Activated naive CD8-positive, alpha-beta T cell treated with anti-CD3 and anti-CD28 coated beads, Interleukin-2, amount 10 ng/mL, durations not matched to agents 7 days and 5 days (primary cell): Measurements from ENCODE around the gene KLF11. TPM values are rescaled to one million over a fixed set of nuclear protein-coding genes. Genes with fewer than 3 reads are reported as not detected.
"Not testable (repeated sequence)": the region's sequence is repeated elsewhere in the genome, so short reads cannot be mapped to it uniquely, and the experiment has no call there.

Experiments used
- ATAC-seq: fragments of 150-1000 bp; cut with Tn5 transposase; one replicate; pipeline ENCODE4 v1.10.0; 2021; ENCODE audit warnings: low read depth, moderate library complexity
- POLR2A ChIA-PET: fragments of 350-600 bp; sonication (Branson Sonifier 250); formaldehyde crosslinking; loops from one replicate; lab custom pipeline; 2021; ENCODE audit warnings: antibody characterized with exemption; lab: Charles Lee
- DNase-seq: peaks from one replicate; pipeline ENCODE4 v3.0.0; 2021
- H3K27ac Mint-ChIP-seq: one replicate; pipeline ENCODE4 v1.8.0; 2022; ENCODE audit warnings: mild to moderate bottlenecking, mixed read lengths
- H3K27me3 Mint-ChIP-seq: one replicate; pipeline ENCODE4 v1.8.0; 2022; ENCODE audit warnings: mild to moderate bottlenecking, moderate library complexity, mixed read lengths
- H3K36me3 Mint-ChIP-seq: one replicate; pipeline ENCODE4 v1.8.0; 2021; ENCODE audit warnings: mild to moderate bottlenecking, mixed read lengths
- H3K4me1 Mint-ChIP-seq: one replicate; pipeline ENCODE4 v1.8.0; 2021; ENCODE audit warnings: mixed read lengths
- H3K4me3 Mint-ChIP-seq: one replicate; pipeline ENCODE4 v1.8.0; 2022; ENCODE audit warnings: mild to moderate bottlenecking, moderate library complexity, mixed read lengths
- H3K9me3 Mint-ChIP-seq: one replicate; pipeline ENCODE4 v1.8.0; 2021; ENCODE audit warnings: mixed read lengths
- total RNA-seq, 2 experiments: library from RNA; stranded (reverse); gene quantifications; one replicate each; pipeline ENCODE4 v1.2.3, GENCODE V29; 2021

Gene KLF11
- total RNA-seq, 2 experiments from 2014 or later: 6.8 to 7.1 TPM

DNA sequence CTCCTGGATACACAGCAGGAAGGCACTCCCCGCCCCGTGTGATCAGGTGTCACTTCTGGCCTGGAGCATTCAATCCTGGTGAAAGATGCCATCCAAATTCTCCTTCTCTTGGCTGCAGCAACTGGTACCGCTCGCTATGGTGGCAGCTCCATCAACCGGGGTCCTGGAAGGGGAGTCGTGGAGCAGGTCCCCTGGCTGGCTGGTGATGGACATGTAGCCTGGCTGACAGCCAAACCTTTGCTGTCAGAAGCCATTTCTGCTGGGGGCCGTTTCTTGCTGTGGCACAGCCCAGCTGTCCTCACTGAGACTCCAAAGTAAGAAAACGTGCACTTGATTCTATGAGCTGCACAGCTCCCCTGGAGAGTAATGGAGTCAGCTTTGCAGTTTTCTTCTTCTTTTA, 44.0 kb downstream of the KLF11 start:
- Mint-ChIP-seq H3K27ac (no peak overlapping the region), H3K4me1 (peaks cover 6% of the 10 kb centered on the region), H3K27me3 (peaks cover 81% of the 10 kb centered on the region), H3K9me3 (peaks cover 2% of the 10 kb centered on the region), H3K36me3 (no peaks in the 10 kb centered on the region), H3K4me3 (no peak overlapping the region)
- DNase-seq: no peak
- POLR2A ChIA-PET: no interaction called here
- ATAC-seq: no peak

DNA sequence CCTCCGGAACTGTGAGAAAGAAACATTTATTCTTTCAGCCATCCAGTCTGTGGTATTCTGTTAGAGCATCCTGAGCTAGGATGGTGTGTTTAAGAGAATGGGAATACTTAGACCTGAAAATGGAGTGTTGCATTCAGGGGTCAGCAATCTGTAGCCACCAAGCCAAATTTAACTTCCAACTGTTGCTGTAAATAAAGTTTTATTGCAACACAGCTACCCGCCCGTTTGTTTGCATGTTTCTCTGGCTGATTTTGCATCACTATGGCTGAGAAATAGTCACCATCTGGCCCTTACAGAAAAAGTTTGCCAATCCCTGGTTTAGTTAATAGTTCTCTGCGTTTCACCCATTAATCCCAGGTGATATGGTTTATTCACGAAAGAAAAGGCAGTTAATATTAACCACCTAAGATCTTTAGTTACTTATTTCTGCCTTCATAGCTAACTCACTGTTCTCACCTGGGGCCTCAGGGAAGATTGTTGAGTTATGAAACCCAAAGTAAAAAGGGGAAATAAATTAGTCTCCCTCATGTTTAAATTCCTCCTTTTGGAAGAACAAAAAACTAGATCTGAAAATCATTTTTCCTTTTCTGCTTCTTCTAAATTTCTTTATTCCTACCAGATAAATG, 46.3 kb downstream of the KLF11 start:
- POLR2A ChIA-PET: interaction anchor here (2.9 kb wide), 1 partner anchor 16 kb away, joined by 11 read pairs; no protein-coding TSS in a partner anchor
- H3K4me1 Mint-ChIP-seq: peaks cover 10% of the 10 kb centered on the region
- H3K27ac Mint-ChIP-seq: no peak overlapping the region
- peaks cover 76% of the 10 kb centered on the region for H3K27me3 Mint-ChIP-seq
- peaks cover 5% of the 10 kb centered on the region for H3K9me3 Mint-ChIP-seq
- ATAC-seq (no peak), DNase-seq (no peak)
- no peak overlapping the region for H3K4me3 Mint-ChIP-seq
- no peaks in the 10 kb centered on the region for H3K36me3 Mint-ChIP-seq

- H3K4me3 Mint-ChIP-seq: peak overlapping the region; percentile 84
- no peak overlapping the region for H3K27ac Mint-ChIP-seq
- peaks cover 5% of the 10 kb centered on the region for H3K9me3 Mint-ChIP-seq
- POLR2A ChIA-PET: interaction anchor here (2.9 kb wide), 1 partner anchor 18 kb away, joined by 11 read pairs; no protein-coding TSS in a partner anchor
- peaks cover 8% of the 10 kb centered on the region for H3K4me1 Mint-ChIP-seq
- H3K36me3 Mint-ChIP-seq: no peaks in the 10 kb centered on the region
- ATAC-seq (peak; percentile 67), DNase-seq (peak; percentile 56)
- H3K27me3 Mint-ChIP-seq: peaks cover 76% of the 10 kb centered on the region
Observed at GRCh38 chr2:10091182-10091888, 48.0 kb downstream of the KLF11 start.

DNA sequence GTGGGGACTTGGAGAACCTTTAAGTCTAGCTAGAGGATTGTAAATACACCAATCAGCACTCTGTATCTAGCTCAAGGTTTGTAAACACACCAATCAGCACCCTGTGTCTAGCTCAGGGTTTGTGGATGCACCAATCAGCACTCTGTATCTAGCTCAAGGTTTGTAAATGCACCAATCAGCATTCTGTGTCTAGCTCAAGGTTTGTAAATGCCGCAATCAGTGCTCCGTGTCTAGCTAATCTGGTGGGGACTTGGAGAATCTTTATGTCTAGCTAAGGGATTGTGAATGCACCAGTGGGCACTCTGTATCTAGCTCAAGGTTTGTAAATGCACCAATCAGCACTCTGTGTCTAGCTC, 48.5 kb downstream of the KLF11 start:
- POLR2A ChIA-PET: interaction anchor here (2.9 kb wide), 1 partner anchor 18 kb away, joined by 11 read pairs; no protein-coding TSS in a partner anchor
- not testable (repeated sequence) for H3K36me3 Mint-ChIP-seq, ATAC-seq, H3K4me1 Mint-ChIP-seq, H3K9me3 Mint-ChIP-seq, H3K27ac Mint-ChIP-seq, DNase-seq
- Mint-ChIP-seq H3K4me3 (peak overlapping the region; percentile 84), H3K27me3 (peaks cover 71% of the 10 kb centered on the region)

GRCh38 chr2:10094271-10094814, 51.0 kb downstream of the KLF11 start:
- H3K36me3 Mint-ChIP-seq: no peaks in the 10 kb centered on the region
- POLR2A ChIA-PET: interaction anchor here (0.7 kb wide), 1 partner anchor 23 kb away, joined by 3 read pairs; no protein-coding TSS in a partner anchor
- H3K4me1 Mint-ChIP-seq: peaks cover 8% of the 10 kb centered on the region
- H3K4me3 Mint-ChIP-seq: no peak overlapping the region
- H3K27me3 Mint-ChIP-seq: peaks cover 57% of the 10 kb centered on the region
- ATAC-seq: no peak
- no peak for DNase-seq
- H3K27ac Mint-ChIP-seq: no peak overlapping the region
- H3K9me3 Mint-ChIP-seq: peaks cover 5% of the 10 kb centered on the region

GRCh38 chr2:10095175-10095574, 51.8 kb downstream of the KLF11 start:
- ATAC-seq (no peak), DNase-seq (no peak)
- Mint-ChIP-seq H3K4me1 (peaks cover 8% of the 10 kb centered on the region), H3K9me3 (peaks cover 5% of the 10 kb centered on the region), H3K27me3 (peaks cover 52% of the 10 kb centered on the region), H3K36me3 (no peaks in the 10 kb centered on the region), H3K27ac (no peak overlapping the region), H3K4me3 (no peak overlapping the region)
- POLR2A ChIA-PET: no interaction called here

GRCh38 chr2:10096641-10097040, 53.3 kb downstream of the KLF11 start:
- H3K27me3 Mint-ChIP-seq: peaks cover 48% of the 10 kb centered on the region
- no peak overlapping the region for H3K27ac Mint-ChIP-seq
- DNase-seq (no peak), ATAC-seq (no peak)
- POLR2A ChIA-PET: interaction anchor here (0.6 to 1.6 kb wide), 3 partner anchors 22 to 369 kb away, joined by 3 to 6 read pairs (median 3); no protein-coding TSS in a partner anchor
- no peak overlapping the region for H3K4me3 Mint-ChIP-seq
- H3K36me3 Mint-ChIP-seq: no peaks in the 10 kb centered on the region
- peaks cover 3% of the 10 kb centered on the region for H3K4me1 Mint-ChIP-seq
- H3K9me3 Mint-ChIP-seq: peaks cover 5% of the 10 kb centered on the region

- no peak overlapping the region for H3K4me3 Mint-ChIP-seq
- H3K36me3 Mint-ChIP-seq: no peaks in the 10 kb centered on the region
- ATAC-seq (peak; percentile 76), DNase-seq (peak; percentile 54)
- peaks cover 2% of the 10 kb centered on the region for H3K9me3 Mint-ChIP-seq
- peaks cover 42% of the 10 kb centered on the region for H3K27me3 Mint-ChIP-seq
- POLR2A ChIA-PET: interaction anchor here (1.1 to 1.6 kb wide), 2 partner anchors 21 to 25 kb away, joined by 3 to 6 read pairs; no protein-coding TSS in a partner anchor
- H3K4me1 Mint-ChIP-seq: peaks cover 3% of the 10 kb centered on the region
- H3K27ac Mint-ChIP-seq: no peak overlapping the region
Observed at GRCh38 chr2:10097352-10098148, 54.2 kb downstream of the KLF11 start.

DNA sequence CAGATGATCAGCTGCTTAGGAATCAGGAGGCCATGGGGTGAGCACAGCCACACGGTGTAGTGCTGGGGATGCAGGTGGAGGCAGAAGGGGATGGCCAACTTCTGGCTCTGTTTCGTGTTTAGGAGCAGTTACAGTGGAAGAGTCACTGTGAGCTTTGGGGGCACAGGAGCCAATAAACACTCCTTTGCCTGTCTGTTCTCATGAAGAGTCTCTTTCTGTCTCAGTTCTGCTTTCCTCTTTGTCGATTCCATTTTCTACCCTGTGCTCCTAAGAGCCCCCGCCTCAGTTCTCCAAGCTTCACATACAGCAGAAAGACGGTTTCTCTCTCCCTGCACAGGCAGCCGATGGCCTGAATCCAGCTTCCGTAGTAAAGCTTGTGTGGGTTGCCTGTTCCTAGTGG, 58.1 kb downstream of the KLF11 start:
- Mint-ChIP-seq H3K36me3 (no peaks in the 10 kb centered on the region), H3K4me1 (peaks cover 2% of the 10 kb centered on the region), H3K9me3 (no peaks in the 10 kb centered on the region), H3K27ac (no peak overlapping the region), H3K27me3 (peaks cover 20% of the 10 kb centered on the region), H3K4me3 (no peak overlapping the region)
- DNase-seq (no peak), ATAC-seq (no peak)
- POLR2A ChIA-PET: no interaction called here

DNA sequence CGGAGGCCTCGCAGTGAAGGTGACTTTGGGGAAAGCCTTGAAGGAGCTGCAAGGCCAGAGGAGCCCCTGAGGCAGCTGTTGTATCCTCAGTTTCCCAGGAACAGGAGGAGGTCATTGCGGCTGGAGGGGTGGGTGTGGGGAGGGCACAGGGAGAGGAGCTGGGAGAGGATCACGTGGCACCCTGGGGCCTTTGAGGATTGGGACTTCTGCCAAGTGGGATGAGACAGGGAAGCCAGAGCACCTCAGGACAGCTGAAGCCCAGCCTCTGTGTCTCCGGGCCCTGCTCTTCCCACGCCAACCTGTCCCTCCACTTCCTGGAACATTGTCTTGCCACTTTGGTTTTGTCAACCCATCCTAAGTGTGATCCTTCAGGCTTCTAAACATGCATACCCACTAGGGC, 59.8 kb downstream of the KLF11 start:
- H3K36me3 Mint-ChIP-seq: no peaks in the 10 kb centered on the region
- H3K27ac Mint-ChIP-seq: no peak overlapping the region
- no peaks in the 10 kb centered on the region for H3K9me3 Mint-ChIP-seq
- POLR2A ChIA-PET: no interaction called here
- H3K27me3 Mint-ChIP-seq: peaks cover 19% of the 10 kb centered on the region
- DNase-seq (no peak), ATAC-seq (no peak)
- H3K4me1 Mint-ChIP-seq: peaks cover 2% of the 10 kb centered on the region
- no peak overlapping the region for H3K4me3 Mint-ChIP-seq
